ENCODE results near the gene CABP7.
"Not testable (repeated sequence)": the region's sequence is repeated elsewhere in the genome, so short reads cannot be mapped to it uniquely, and the experiment has no call there.

Gene CABP7

DNA sequence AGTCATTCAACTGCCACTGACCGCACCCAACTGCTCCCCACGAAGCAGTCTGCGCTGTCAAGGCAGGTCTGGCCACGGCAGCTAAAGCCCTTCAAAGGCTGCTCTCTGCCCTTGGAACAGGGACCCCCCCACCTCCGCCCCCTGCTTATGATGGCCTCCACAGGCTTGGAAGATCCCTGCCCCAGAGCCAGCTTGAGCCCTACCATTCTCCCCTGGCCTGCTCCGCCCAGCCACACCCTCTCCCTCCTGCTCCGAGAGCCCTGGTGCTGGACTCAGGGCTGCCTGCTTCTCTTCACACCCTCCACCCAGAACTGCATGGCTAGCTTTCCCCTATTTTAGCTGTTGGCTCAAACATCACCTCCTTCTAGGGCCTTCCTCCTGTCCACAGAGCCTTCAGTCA is 28.0 kb downstream of the CABP7 start:
- no peak for DNase-seq (ENCODE audit: low read depth in 1 of 2, low spot score in 1 of 2)

DNA sequence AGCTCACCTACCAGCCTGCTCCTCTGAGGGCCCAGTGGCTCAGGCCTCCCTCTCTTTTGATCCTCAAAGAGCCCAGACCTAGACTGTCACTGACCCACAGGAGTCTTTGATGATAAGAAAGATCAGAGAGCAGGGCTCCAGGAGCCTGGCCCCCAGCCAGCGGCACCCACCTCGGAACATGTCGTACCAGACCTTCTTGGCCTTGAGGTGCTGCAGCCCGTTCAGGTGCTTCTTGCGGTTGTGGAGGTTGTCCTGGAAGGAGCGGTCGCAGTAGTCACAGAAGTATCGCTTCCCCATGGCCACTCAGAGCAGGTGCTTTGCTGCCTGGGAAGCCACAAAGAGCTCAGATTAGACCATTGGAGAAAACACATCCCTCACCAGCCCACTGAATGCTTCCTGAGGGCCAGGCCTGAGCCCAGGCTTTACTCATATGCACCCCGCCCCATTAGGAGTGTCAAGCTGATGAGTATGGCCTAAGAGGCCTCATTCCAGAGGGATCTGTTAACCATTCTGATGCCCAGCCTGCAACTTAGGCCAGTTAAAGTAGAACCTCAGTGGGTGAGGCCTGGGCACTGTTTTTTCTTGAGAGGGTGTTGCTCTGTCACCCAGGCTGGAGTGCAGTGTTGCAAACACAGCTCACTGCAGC is 28.6 kb downstream of the CABP7 start:
- no peak for DNase-seq (ENCODE audit: low read depth in 1 of 2, low spot score in 1 of 2)

DNA sequence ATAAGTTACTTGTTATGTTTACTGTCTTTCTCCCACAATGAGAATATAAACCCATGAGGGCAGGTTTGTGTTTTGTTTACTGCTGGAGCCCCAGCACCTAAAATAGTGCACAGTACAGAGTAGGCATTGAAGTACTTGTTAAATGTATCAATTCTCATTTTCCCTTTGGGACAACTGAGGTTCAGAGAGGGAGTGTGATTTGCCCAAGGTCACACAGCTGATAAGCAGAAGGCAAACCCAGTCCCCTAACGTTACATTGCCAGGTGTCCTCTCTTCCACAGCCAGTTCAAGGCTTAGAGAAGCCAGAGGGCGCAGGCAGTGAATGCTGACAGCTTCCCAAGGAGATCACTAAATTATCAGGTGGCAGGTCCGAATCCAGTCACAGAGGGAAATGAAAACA is 30.2 kb downstream of the CABP7 start:
- DNase-seq (ENCODE audit: low read depth in 1 of 2, low spot score in 1 of 2) = no peak

GRCh38 chr22:29750559-29751538 is 31.0 kb downstream of the CABP7 start:
- no peak for DNase-seq (ENCODE audit: low read depth in 1 of 2, low spot score in 1 of 2)

DNA sequence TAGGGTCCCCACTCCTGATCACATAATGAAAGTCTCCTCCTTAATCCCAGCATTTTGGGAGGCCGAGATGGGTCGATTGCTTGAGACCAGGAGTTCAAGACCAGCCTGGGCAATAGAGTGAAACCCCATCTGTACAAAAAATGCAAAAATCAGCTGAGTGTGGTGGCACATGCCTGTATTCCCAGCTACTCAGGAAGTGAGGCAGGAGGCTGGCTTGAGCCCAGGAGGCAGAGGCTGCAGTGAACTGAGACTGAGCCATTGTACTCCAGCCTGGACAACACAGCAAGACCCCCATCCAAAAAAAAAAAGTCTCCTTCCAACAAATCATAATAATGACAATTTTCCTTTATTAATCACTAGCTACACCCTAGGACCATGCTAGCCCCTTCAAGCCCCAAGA is 31.9 kb downstream of the CABP7 start:
- DNase-seq (ENCODE audit: low read depth in 1 of 2, low spot score in 1 of 2) = no peak

GRCh38 chr22:29753808-29754657 is 34.2 kb downstream of the CABP7 start:
- no peak for DNase-seq (ENCODE audit: low read depth in 1 of 2, low spot score in 1 of 2)

DNA sequence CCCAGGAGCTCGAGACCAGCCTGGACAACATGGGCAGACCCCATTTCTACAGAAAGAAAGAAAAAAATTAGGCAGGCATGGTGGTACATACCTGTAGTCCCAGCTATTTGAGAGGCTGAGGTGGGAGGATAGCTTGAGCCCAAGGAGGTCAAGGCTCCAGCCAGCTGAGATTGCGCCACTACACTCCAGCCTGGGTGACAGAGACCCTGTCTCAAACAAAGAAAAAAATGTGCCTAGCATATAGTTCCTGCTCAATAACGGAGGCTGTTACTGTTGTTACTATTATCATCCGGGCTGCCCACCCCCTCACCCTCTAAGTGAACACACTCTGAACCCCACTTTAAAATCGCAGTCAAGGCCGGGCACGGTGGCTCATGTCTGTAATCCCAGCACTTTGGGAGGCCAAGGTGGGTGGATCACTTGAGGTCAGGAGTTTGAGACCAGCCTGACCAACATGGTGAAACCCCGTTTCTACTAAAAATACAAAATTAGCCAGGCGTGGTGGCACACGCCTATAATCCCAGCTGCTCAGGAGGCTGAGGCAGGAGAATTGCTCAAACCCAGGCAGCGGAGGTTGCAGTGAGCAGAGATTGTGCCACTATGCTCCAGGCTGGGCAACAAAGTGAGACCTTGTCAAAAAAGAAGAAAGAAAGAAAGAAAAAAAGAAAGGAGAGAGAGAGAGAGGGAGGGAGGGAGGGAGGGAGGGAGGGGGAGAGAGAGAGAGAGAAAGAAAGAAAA is 35.0 kb downstream of the CABP7 start:
- not testable (repeated sequence) for DNase-seq (ENCODE audit: low read depth in 1 of 2, low spot score in 1 of 2)

- no peak for DNase-seq (ENCODE audit: low read depth in 1 of 2, low spot score in 1 of 2)
Measured at GRCh38 chr22:29755889-29756288, 36.1 kb downstream of the CABP7 start.

GRCh38 chr22:29756341-29756740 is 36.5 kb downstream of the CABP7 start:
- no peak for DNase-seq (ENCODE audit: low read depth in 1 of 2, low spot score in 1 of 2)

- no peak for DNase-seq (ENCODE audit: low read depth in 1 of 2, low spot score in 1 of 2)
Measured at GRCh38 chr22:29757096-29757495, 37.3 kb downstream of the CABP7 start.

DNA sequence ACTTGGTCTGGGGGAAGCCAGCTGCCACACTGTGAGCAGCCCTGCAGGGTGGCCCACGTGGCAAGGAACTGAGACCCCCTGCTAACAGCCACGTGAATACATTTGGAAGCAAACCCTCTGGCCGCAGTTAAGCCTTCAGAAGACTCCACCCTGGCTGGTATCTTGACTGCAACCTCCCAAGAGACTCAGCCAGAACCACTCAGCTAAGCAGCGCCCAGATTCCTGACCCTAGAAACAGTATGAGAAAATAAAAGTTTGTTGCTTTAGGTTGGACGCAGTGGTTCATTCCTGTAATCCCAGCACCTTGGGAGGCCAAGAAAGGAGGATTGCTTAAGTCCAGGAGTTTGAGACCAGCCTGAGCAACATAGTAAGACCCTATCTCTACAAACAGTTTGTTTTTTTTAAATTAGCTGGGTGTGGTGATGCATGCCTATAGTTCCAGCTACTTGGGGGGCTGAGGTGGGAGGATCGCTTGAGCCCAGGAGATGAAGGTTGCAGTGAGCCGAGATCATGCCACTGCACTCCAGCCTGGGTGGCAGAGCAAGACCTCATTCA is 38.3 kb downstream of the CABP7 start:
- DNase-seq (ENCODE audit: low read depth in 1 of 2, low spot score in 1 of 2) = no peak

DNA sequence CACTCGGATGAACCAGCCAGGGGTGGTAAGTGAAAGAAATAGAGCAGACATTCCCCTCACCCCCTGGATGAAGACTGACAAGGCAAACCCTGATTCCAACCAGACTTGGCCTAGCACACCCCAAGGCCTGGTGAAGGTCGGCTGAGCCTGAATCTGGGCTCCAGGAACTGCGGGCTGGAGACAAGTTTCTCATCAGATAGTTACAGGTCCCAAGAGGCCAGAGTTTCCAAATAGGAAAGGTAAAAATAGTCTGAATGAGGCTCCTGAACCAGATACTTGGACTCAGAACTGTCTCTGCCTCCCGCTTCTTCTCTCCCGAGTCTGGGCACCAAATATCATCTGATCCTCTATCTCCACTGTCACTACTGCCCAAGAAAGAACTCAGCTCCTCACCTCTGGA is 39.2 kb downstream of the CABP7 start:
- DNase-seq (ENCODE audit: low read depth in 1 of 2, low spot score in 1 of 2) = no peak

DNA sequence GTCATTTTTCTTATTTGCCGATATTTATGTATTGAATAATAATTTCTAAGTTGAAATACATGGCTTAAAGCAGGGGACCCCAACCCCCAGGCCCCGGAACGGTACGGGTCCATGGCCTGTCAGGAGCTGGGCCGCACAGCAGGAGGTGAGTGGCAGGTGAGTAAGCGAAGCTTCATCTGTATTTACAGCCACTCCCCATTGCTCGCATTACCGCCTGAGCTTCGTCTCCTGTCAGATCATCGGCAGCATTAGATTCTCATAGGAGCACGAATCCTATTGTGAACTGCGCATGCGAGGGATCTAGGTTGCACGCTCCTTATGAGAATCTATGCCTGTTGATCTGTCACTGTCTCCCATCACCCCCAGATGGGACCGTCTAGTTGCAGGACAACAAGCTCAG is 42.5 kb downstream of the CABP7 start:
- DNase-seq (ENCODE audit: low read depth in 1 of 2, low spot score in 1 of 2) = no peak

GRCh38 chr22:29765905-29766631 is 46.3 kb downstream of the CABP7 start:
- peak in 1 of 2 donors; percentile 3 for DNase-seq (ENCODE audit: low read depth in 1 of 2, low spot score in 1 of 2)

DNA sequence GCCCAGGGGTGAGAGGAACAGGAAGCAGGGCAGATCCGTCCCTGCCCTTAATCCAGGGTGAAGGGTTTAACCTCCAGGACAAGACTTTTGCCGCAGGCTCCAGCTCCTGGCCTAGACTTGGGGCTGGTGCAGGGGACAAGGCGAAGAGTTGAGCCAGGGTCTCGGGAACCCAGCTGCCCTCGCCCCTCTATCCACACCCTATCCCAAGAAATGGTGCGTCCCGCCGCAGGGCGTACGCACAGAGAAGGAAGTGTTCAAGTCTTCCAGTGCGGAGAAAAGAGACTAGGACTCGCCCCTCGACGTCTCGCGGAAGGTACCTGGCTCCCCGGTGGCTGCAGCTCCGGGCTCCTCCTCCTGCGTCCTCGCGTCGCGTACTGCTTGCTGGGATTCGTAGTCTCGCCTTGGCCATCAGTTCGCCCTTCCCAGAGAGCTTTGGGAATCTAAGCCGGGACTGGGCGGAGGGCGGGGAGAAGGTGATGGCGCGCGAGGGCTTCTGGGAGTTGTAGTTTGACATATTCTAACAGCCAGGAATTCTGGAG is 46.9 kb downstream of the CABP7 start, which contains the start of gene ZMAT5:
ZMAT5 (minus strand) TSS at position 376 of the 539 bp plus-strand sequence. CDS start 18,463 bp downstream, outside the sequence.
- DNase-seq (ENCODE audit: low read depth in 1 of 2, low spot score in 1 of 2) = peak; percentile 74 to 91

GRCh38 chr22:29767171-29768051 is 47.6 kb downstream of the CABP7 start, which contains the start of gene UQCR10:
TSS of gene UQCR10 (plus strand) at chr22:29767369. CDS start at chr22:29767399, 30 bp downstream.
- DNase-seq (ENCODE audit: low read depth in 1 of 2, low spot score in 1 of 2) = peak; percentile 81 to 92

DNA sequence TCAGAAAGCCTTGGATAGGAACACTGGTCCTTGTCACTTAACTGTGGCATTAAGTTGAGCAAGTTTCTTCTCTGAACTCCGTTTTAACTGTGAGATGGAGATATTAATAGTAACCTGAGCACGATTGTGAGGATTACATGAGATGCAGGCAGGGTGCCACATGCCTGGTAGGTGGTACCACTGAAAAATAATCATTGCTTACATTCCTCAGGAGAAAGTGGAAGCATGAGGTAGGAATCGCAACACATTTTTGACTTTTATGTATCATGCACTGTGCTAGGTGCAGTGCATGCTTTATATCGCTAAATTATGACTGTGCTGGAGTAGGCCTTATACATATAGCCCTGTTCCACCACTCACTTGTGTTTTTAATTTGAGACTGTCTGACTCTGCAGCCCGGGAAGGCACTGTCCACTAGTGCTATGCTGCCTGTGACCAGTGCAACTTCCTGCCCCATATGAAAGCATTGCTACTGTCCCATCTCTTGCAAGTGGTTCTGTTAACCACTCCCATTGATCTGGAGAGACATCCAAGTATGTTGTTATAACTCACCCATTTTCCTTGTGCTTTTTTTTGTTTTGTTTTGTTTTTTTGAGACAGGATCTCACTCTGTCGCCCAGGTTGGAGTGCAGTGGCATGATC is 48.4 kb downstream of the CABP7 start:
- no peak for DNase-seq (ENCODE audit: low read depth in 1 of 2, low spot score in 1 of 2)

All from activated CD4-positive, alpha-beta T cell treated with anti-CD3 and anti-CD28 coated beads, Interleukin-2, amount 50 U/mL, for 24 hours (primary cell).